ENCODE measurements around the gene SYT1.

SYT1 gene

GRCh38 chr12:79274501-79275064 lies 410.0 kb downstream of the SYT1 start:
- in situ Hi-C loops (cut with MboI; ENCODE audit: low sequenced_read_pairs): no loop called here

- in situ Hi-C loops (cut with MboI; ENCODE audit: low sequenced_read_pairs): no loop called here
These were observed 411.1 kb downstream of the SYT1 start for GRCh38 chr12:79275631-79276030.

- in situ Hi-C loops (cut with MboI; ENCODE audit: low sequenced_read_pairs): no loop called here
These were observed 418.8 kb downstream of the SYT1 start for GRCh38 chr12:79283364-79283763.

- in situ Hi-C loops (cut with MboI; ENCODE audit: low sequenced_read_pairs): no loop called here
These were observed 424.3 kb downstream of the SYT1 start for GRCh38 chr12:79288911-79289310.

- in situ Hi-C loops (cut with MboI; ENCODE audit: low sequenced_read_pairs): no loop called here
These were observed 427.1 kb downstream of the SYT1 start for GRCh38 chr12:79291711-79292110.

- in situ Hi-C loops (cut with MboI; ENCODE audit: low sequenced_read_pairs): no loop called here
These were observed 430.0 kb downstream of the SYT1 start for GRCh38 chr12:79294590-79294989.

GRCh38 chr12:79295572-79295971 lies 431.0 kb downstream of the SYT1 start:
- in situ Hi-C loops (cut with MboI; ENCODE audit: low sequenced_read_pairs): no loop called here

- in situ Hi-C loops (cut with MboI; ENCODE audit: low sequenced_read_pairs): no loop called here
These were observed 431.6 kb downstream of the SYT1 start for GRCh38 chr12:79296133-79296532.

- in situ Hi-C loops (cut with MboI; ENCODE audit: low sequenced_read_pairs): no loop called here
These were observed 432.3 kb downstream of the SYT1 start for GRCh38 chr12:79296871-79297270.

GRCh38 chr12:79298506-79298905 lies 433.9 kb downstream of the SYT1 start:
- in situ Hi-C loops (cut with MboI; ENCODE audit: low sequenced_read_pairs): no loop called here

GRCh38 chr12:79299447-79300198 lies 435.0 kb downstream of the SYT1 start:
- in situ Hi-C loops (cut with MboI; ENCODE audit: low sequenced_read_pairs): no loop called here

GRCh38 chr12:79300199-79300568 lies 435.6 kb downstream of the SYT1 start:
- in situ Hi-C loops (cut with MboI; ENCODE audit: low sequenced_read_pairs): no loop called here

GRCh38 chr12:79301181-79301580 lies 436.6 kb downstream of the SYT1 start:
- in situ Hi-C loops (cut with MboI; ENCODE audit: low sequenced_read_pairs): no loop called here

- in situ Hi-C loops (cut with MboI; ENCODE audit: low sequenced_read_pairs): no loop called here
These were observed 437.7 kb downstream of the SYT1 start for GRCh38 chr12:79302162-79302814.

- in situ Hi-C loops (cut with MboI; ENCODE audit: low sequenced_read_pairs): no loop called here
These were observed 442.8 kb downstream of the SYT1 start for GRCh38 chr12:79307340-79307739.

GRCh38 chr12:79309039-79309438 lies 444.5 kb downstream of the SYT1 start:
- in situ Hi-C loops (cut with MboI; ENCODE audit: low sequenced_read_pairs): no loop called here

GRCh38 chr12:79317179-79317847 lies 452.7 kb downstream of the SYT1 start:
- in situ Hi-C loops (cut with MboI; ENCODE audit: low sequenced_read_pairs): no loop called here

GRCh38 chr12:79322905-79323304 lies 458.3 kb downstream of the SYT1 start:
- in situ Hi-C loops (cut with MboI; ENCODE audit: low sequenced_read_pairs): no loop called here

GRCh38 chr12:79324571-79324970 lies 460.0 kb downstream of the SYT1 start:
- in situ Hi-C loops (cut with MboI; ENCODE audit: low sequenced_read_pairs): no loop called here

- in situ Hi-C loops (cut with MboI; ENCODE audit: low sequenced_read_pairs): no loop called here
These were observed 461.6 kb downstream of the SYT1 start for GRCh38 chr12:79326222-79326621.

- in situ Hi-C loops (cut with MboI; ENCODE audit: low sequenced_read_pairs): no loop called here
These were observed 462.1 kb downstream of the SYT1 start for GRCh38 chr12:79326663-79327062.

GRCh38 chr12:79327465-79327864 lies 462.9 kb downstream of the SYT1 start:
- in situ Hi-C loops (cut with MboI; ENCODE audit: low sequenced_read_pairs): no loop called here
